IMR-90 (cell line): ENCODE data around the gene ZNF212. TPM values are rescaled to one million over a fixed set of nuclear protein-coding genes. Genes with fewer than 3 reads are reported as not detected.

Experiments
- ATAC-seq: fragments of 200-7000 bp; cut with Tn5 transposase; 2 replicates; pipeline ENCODE4 v1.9.1; 2020; ENCODE audit warnings: low read depth, mild to moderate bottlenecking, moderate library complexity
- BruUV-seq: library from RNA; stranded (reverse); fragments of 400-500 nt; replicated peaks from 2 replicates; lab custom pipeline; 2021; lab: Mats Ljungman, UMichigan
- CTCF ChIA-PET: fragments of 300-600 bp; formaldehyde crosslinking; extraction: SDS; loops from one replicate; lab custom pipeline; 2021; ENCODE audit warnings: antibody characterized with exemption; lab: Yijun Ruan, JAX
- POLR2A ChIA-PET: fragments of 300-600 bp; sonication (Branson Sonifier 250); formaldehyde crosslinking; loops from one replicate; lab custom pipeline; 2022; ENCODE audit warnings: antibody characterized with exemption; ENCODE audit not compliant: unreplicated experiment; lab: Charles Lee
- DNase-seq: peaks from one replicate; pipeline ENCODE4 v3.0.0; 2013
- H2AFZ ChIP-seq: replicated peaks from 2 replicates; pipeline ENCODE3; 2013; ENCODE audit warnings: low read length, mild to moderate bottlenecking; ENCODE audit not compliant: poor library complexity
- H2AK5ac ChIP-seq: 2 replicates; pipeline ENCODE4 v1.6.1; 2013; ENCODE audit warnings: low read depth, low read length, inconsistent platforms
- H2AK9ac ChIP-seq: replicated peaks from 2 replicates; pipeline ENCODE3; 2013; ENCODE audit warnings: mild to moderate bottlenecking, low read depth, low read length, moderate library complexity; ENCODE audit not compliant: poor library complexity
- H2BK120ac ChIP-seq: 2 replicates; pipeline ENCODE4 v1.6.1; 2013; ENCODE audit warnings: low read depth, low read length, inconsistent platforms
- H2BK15ac ChIP-seq: 3 replicates; pipeline ENCODE4 v1.6.1; 2013; ENCODE audit warnings: low read depth, low read length, inconsistent platforms
- H2BK20ac ChIP-seq: 2 replicates; pipeline ENCODE4 v1.6.1; 2013; ENCODE audit warnings: low read depth, mild to moderate bottlenecking, inconsistent platforms, low read length, moderate library complexity
- H2BK5ac ChIP-seq: 2 replicates; pipeline ENCODE4 v1.6.1; 2013; ENCODE audit warnings: mild to moderate bottlenecking, low read depth, low read length, inconsistent platforms; ENCODE audit not compliant: poor library complexity, severe bottlenecking
- H3K14ac ChIP-seq: replicated peaks from 2 replicates; pipeline ENCODE4 v1.6.1; 2013; ENCODE audit warnings: low read depth, low read length, inconsistent platforms
- H3K18ac ChIP-seq: 2 replicates; pipeline ENCODE4 v1.6.1; 2013; ENCODE audit warnings: low read depth, low read length, control low read depth
- H3K23ac ChIP-seq: 2 replicates; pipeline ENCODE4 v1.6.1; 2013; ENCODE audit warnings: low read depth, low read length, inconsistent platforms
- H3K27ac ChIP-seq: 2 replicates; pipeline ENCODE4 v1.5.1; 2013; ENCODE audit warnings: mild to moderate bottlenecking, control low read depth, low read length; ENCODE audit not compliant: insufficient read depth
- H3K27me3 ChIP-seq: 2 replicates; pipeline ENCODE4 v1.6.1; 2013; ENCODE audit warnings: low read length; ENCODE audit not compliant: control insufficient read depth, insufficient read depth
- H3K36me3 ChIP-seq: 2 replicates; pipeline ENCODE4 v1.6.1; 2013; ENCODE audit warnings: low read length, mixed read lengths; ENCODE audit not compliant: control insufficient read depth, insufficient read depth
- H3K4ac ChIP-seq: 2 replicates; pipeline ENCODE4 v1.6.1; 2013; ENCODE audit warnings: low read depth, low read length, inconsistent platforms
- H3K4me1 ChIP-seq: 2 replicates; pipeline ENCODE4 v1.6.1; 2013; ENCODE audit warnings: low read length, mixed read lengths; ENCODE audit not compliant: control insufficient read depth, insufficient read depth
- H3K4me2 ChIP-seq: 2 replicates; pipeline ENCODE4 v1.6.1; 2013; ENCODE audit warnings: low read depth, mild to moderate bottlenecking, control low read depth, low read length, moderate library complexity
- H3K4me3 ChIP-seq: 2 replicates; pipeline ENCODE4 v1.5.1; 2013; ENCODE audit warnings: low read depth, mild to moderate bottlenecking, control low read depth, low read length, moderate library complexity; ENCODE audit not compliant: insufficient read depth
- H3K56ac ChIP-seq: 2 replicates; pipeline ENCODE4 v1.6.1; 2013; ENCODE audit warnings: low read length, inconsistent platforms; ENCODE audit not compliant: insufficient read depth; ENCODE audit errors: extremely low read depth
- H3K79me1 ChIP-seq, 2 experiments: 2 replicates each; pipeline ENCODE4 v1.6.1; 2013; ENCODE audit warnings: low read length in 2 of 2, inconsistent platforms in 1 of 2, low read depth in 1 of 2
- H3K9ac ChIP-seq: 2 replicates; pipeline ENCODE4 v1.6.1; 2013; ENCODE audit warnings: low read depth, low read length, control low read depth
- H3K9me1 ChIP-seq: 2 replicates; pipeline ENCODE4 v1.6.1; 2013; ENCODE audit warnings: low read length, inconsistent platforms; ENCODE audit not compliant: insufficient read depth
- H3K9me3 ChIP-seq: 2 replicates; pipeline ENCODE4 v1.6.1; 2013; ENCODE audit warnings: low read length; ENCODE audit not compliant: control insufficient read depth, insufficient read depth
- H4K20me1 ChIP-seq: 2 replicates; pipeline ENCODE4 v1.6.1; 2013; ENCODE audit warnings: low read length, inconsistent platforms; ENCODE audit not compliant: insufficient read depth
- H4K5ac ChIP-seq: 2 replicates; pipeline ENCODE4 v1.6.1; 2013; ENCODE audit warnings: mild to moderate bottlenecking, low read depth, low read length, control low read depth
- H4K8ac ChIP-seq, 2 experiments: 2 replicates each; pipeline ENCODE4 v1.6.1; 2013; ENCODE audit warnings: low read depth in 2 of 2, low read length in 2 of 2, control low read depth in 1 of 2, inconsistent platforms in 1 of 2
- H4K91ac ChIP-seq: 2 replicates; pipeline ENCODE4 v1.6.1; 2013; ENCODE audit warnings: low read depth, low read length, inconsistent platforms; ENCODE audit not compliant: insufficient read depth
- RFX5 ChIP-seq: IDR thresholded peaks from 2 replicates; pipeline ENCODE4 v1.8.0; 2012; ENCODE audit warnings: low read depth, mild to moderate bottlenecking, low read length, moderate library complexity
- WGBS, 2 experiments: methylation state at CpG; one replicate each; pipeline versions ENCODE4 v1.1.5 to v1.1.7; 2013; ENCODE audit warnings: missing lambda C conversion rate in 2 of 2; ENCODE audit not compliant: insufficient read length in 1 of 2; ENCODE audit errors: extremely low coverage in 2 of 2; 5-methylcytosine and 5-hydroxymethylcytosine counted together
- dilution Hi-C: fragments of 300-500 bp; cut with HindIII; formaldehyde crosslinking; loops from one replicate; pipeline ENCODE4 v1.14.3; 2018; ENCODE audit warnings: low sequenced_read_pairs; ENCODE audit not compliant: unreplicated experiment
- in situ Hi-C: fragments of 300-500 bp; cut with MboI; formaldehyde crosslinking; loops from 3 replicates; pipeline ENCODE4 v1.14.3; 2019; ENCODE audit warnings: low sequenced_read_pairs, inconsistent platforms, mixed read lengths
- intact Hi-C: fragments of 100-400 bp; cut with micrococcal nuclease; formaldehyde crosslinking; loops from 2 replicates; pipeline ENCODE4 v1.10.0; 2022
- polyA plus RNA-seq, 3 experiments: library from polyadenylated mRNA; depleted of rRNA; stranded (reverse); fragments of >200 nt; gene quantifications; 2 replicates each; pipeline ENCODE4 v1.2.3, GENCODE V29; 2012; ENCODE audit warnings: low replicate concordance in 1 of 3
- total RNA-seq: library from RNA; depleted of rRNA; stranded (reverse); fragments of >200 nt; gene quantifications from 2 replicates; pipeline ENCODE4 v1.2.3, GENCODE V29; 2012
- TF ChIP-seq, protein P1 (sequence below): conservative IDR thresholded peaks from 2 replicates; pipeline ENCODE4 v1.5.1; 2012; ENCODE audit warnings: mild to moderate bottlenecking, low read depth, low read length, improper control_type of control experiment

Gene ZNF212
- total and polyA plus RNA-seq, 2 of the 4 experiments (the other 2 are of a cell fraction): 3.8 to 5.1 TPM

DNA sequence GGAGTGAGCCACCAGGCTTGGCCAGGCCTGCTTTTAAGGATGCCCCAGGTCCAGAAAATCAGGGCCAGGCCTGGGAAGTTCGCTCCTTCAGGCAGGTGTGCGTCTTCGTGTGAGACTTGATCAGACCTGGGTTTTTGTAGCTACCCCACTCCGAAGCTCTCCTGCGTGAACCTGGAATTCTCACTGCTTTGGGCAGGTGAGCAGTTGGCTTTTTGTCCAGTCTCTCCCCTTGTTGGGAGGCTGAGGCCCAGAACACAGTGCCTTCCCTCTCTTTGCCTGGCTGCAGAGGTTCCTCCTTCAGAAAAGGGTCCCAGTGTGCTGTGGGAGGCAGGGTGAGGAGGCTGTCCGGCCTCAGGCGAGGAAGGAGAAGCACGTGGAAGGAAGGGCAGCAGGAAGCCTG lies 49.8 kb downstream of the ZNF212 start:
- no peak overlapping the region for H2BK5ac ChIP-seq
- no peak overlapping the region for H3K23ac ChIP-seq
- no peak overlapping the region for H3K4ac ChIP-seq
- TF ChIP-seq, protein P1, sequence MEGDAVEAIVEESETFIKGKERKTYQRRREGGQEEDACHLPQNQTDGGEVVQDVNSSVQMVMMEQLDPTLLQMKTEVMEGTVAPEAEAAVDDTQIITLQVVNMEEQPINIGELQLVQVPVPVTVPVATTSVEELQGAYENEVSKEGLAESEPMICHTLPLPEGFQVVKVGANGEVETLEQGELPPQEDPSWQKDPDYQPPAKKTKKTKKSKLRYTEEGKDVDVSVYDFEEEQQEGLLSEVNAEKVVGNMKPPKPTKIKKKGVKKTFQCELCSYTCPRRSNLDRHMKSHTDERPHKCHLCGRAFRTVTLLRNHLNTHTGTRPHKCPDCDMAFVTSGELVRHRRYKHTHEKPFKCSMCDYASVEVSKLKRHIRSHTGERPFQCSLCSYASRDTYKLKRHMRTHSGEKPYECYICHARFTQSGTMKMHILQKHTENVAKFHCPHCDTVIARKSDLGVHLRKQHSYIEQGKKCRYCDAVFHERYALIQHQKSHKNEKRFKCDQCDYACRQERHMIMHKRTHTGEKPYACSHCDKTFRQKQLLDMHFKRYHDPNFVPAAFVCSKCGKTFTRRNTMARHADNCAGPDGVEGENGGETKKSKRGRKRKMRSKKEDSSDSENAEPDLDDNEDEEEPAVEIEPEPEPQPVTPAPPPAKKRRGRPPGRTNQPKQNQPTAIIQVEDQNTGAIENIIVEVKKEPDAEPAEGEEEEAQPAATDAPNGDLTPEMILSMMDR: no peak
- TF ChIP-seq RFX5: no peak
- H3K27me3 ChIP-seq: no peaks in the 10 kb centered on the region
- no peak overlapping the region for H3K14ac ChIP-seq
- 0 out of 2 replicates have a peak, but pooled peaks cover 2% of the 10 kb centered on the region for H3K4me1 ChIP-seq
- no peak overlapping the region for H2AK5ac ChIP-seq
- 90% methylated on average over 4 of the region's 8 CpGs; no CpG with 5 or more reads in 1 of the 2 experiments for WGBS, 2 experiments
- no peak overlapping the region for H3K18ac ChIP-seq
- H4K8ac ChIP-seq: no peak overlapping the region
- H3K4me2 ChIP-seq: no peak overlapping the region
- BruUV-seq: no TSS peak
- no peak overlapping the region for H3K56ac ChIP-seq
- H3K4me3 ChIP-seq: no peak overlapping the region
- POLR2A ChIA-PET: no interaction called here
- CTCF ChIA-PET: no interaction called here
- no peak overlapping the region for H2AK9ac ChIP-seq
- H4K91ac ChIP-seq: no peak overlapping the region
- H3K9me3 ChIP-seq: no peaks in the 10 kb centered on the region
- no peak overlapping the region for H4K5ac ChIP-seq
- H3K36me3 ChIP-seq: peaks cover 4% of the 10 kb centered on the region; the same call in 1 of the 2 replicates
- no peak for ATAC-seq
- H3K9me1 ChIP-seq: peaks cover 2% of the 10 kb centered on the region
- H4K20me1 ChIP-seq: peaks cover 4% of the 10 kb centered on the region; the same call in 1 of the 2 replicates
- no peak overlapping the region for H2AFZ ChIP-seq
- H2BK20ac ChIP-seq: no peak overlapping the region
- no peak for DNase-seq
- no peak overlapping the region for H2BK15ac ChIP-seq
- no peak overlapping the region for H2BK120ac ChIP-seq
- H3K27ac ChIP-seq: no peak overlapping the region
- in situ Hi-C loops: no loop called here
- intact Hi-C loops: no loop called here
- dilution Hi-C loops: no loop called here
- peaks cover 0 to 3% of the 10 kb centered on the region in 2 experiments; a peak in 1 of 4 replicates for H3K79me1 ChIP-seq
- H3K9ac ChIP-seq: no peak overlapping the region
